HepG2 (cell line): ENCODE results near the gene ZNF276. TPM values are rescaled to one million over a fixed set of nuclear protein-coding genes. Genes with fewer than 3 reads are reported as not detected.
"Not testable (repeated sequence)": the region's sequence is repeated elsewhere in the genome, so short reads cannot be mapped to it uniquely, and the experiment has no call there.

Source experiments
- ATAC-seq: fragments of 200-7000 bp; cut with Tn5 transposase; 3 replicates; pipeline ENCODE4 v1.9.1; 2020; ENCODE audit warnings: mild to moderate bottlenecking, moderate library complexity
- BruUV-seq: library from RNA; stranded (reverse); fragments of 400-500 nt; replicated peaks from 2 replicates; lab custom pipeline; 2021; lab: Mats Ljungman, UMichigan
- CTCF ChIA-PET: fragments of 300-600 bp; formaldehyde crosslinking; extraction: SDS; loops from one replicate; lab custom pipeline; 2021; ENCODE audit warnings: low total read pairs, inconsistent platforms, low intra/inter-chr PET ratio; lab: Yijun Ruan, JAX
- POLR2A ChIA-PET: fragments of 350-600 bp; sonication (Branson Sonifier 250); formaldehyde crosslinking; loops from one replicate; lab custom pipeline; 2020; ENCODE audit warnings: antibody characterized with exemption, inconsistent platforms; lab: Yijun Ruan, JAX
- DNase-seq: peaks from one replicate; pipeline ENCODE4 v3.0.0-alpha.2; 2015; ENCODE audit warnings: low spot score
- FAIRE-seq: peaks from 3 replicates; lab custom pipeline; 2011; peaks lifted over from hg19 to GRCh38; lab: Jason Lieb, UNC
- H2AFZ ChIP-seq: one replicate; pipeline ENCODE4 v1.6.1; 2011; ENCODE audit warnings: low read length, inconsistent platforms
- H3K27ac ChIP-seq: fragments of 300-600 bp; 3 replicates; pipeline ENCODE4 v1.8.0; 2011; ENCODE audit warnings: mixed run types, mild to moderate bottlenecking, mixed read lengths, low read length, inconsistent platforms; ENCODE audit not compliant: insufficient read depth; ENCODE audit errors: extremely low read length
- H3K27me3 ChIP-seq, 2 experiments: fragments of 200-600 bp in 1 of 2; 2 replicates in 1 of 2; 3 replicates in 1 of 2; pipeline versions ENCODE4 v1.6.0 to v1.8.0; 2011; ENCODE audit warnings: low read length in 2 of 2, mild to moderate bottlenecking in 2 of 2, moderate library complexity in 2 of 2, inconsistent platforms in 1 of 2; ENCODE audit not compliant: insufficient read depth in 2 of 2, control insufficient read depth in 1 of 2
- H3K36me3 ChIP-seq, 2 experiments: fragments of 200-600 bp in 1 of 2; replicated peaks in 1 of 2; 2 replicates in 1 of 2; 3 replicates in 1 of 2; pipeline versions ENCODE4 v1.5.1 to v1.8.0; 2011; ENCODE audit warnings: low read length in 2 of 2, inconsistent platforms in 1 of 2; ENCODE audit not compliant: insufficient read depth in 2 of 2, control insufficient read depth in 1 of 2
- H3K4me1 ChIP-seq: 2 replicates; pipeline ENCODE4 v1.5.1; 2012; ENCODE audit warnings: low read length, inconsistent platforms; ENCODE audit not compliant: insufficient read depth
- H3K4me2 ChIP-seq: 2 replicates; pipeline ENCODE4 v1.6.0; 2011; ENCODE audit warnings: low read depth, low read length, inconsistent platforms
- H3K4me3 ChIP-seq, 3 experiments: fragments of 200-600 bp in 1 of 3; sonication (generic), shearing (Covaris generic) in 1 of 3; replicated peaks in 1 of 3; 2 replicates each; pipeline ENCODE4 v1.5.1; 2011 to 2016; ENCODE audit warnings: low read length in 3 of 3, inconsistent platforms in 2 of 3, low read depth in 2 of 3, mild to moderate bottlenecking in 2 of 3, control low read depth in 1 of 3, mixed read lengths in 1 of 3; ENCODE audit not compliant: insufficient read depth in 1 of 3
- H3K79me2 ChIP-seq: one replicate; pipeline ENCODE4 v1.6.1; 2011; ENCODE audit warnings: low read length, inconsistent platforms; ENCODE audit not compliant: insufficient read depth
- H3K9ac ChIP-seq: 2 replicates; pipeline ENCODE4 v1.6.0; 2011; ENCODE audit warnings: mild to moderate bottlenecking, low read depth, low read length, inconsistent platforms; ENCODE audit not compliant: insufficient read depth
- H3K9me3 ChIP-seq: 2 replicates; pipeline ENCODE4 v1.5.1; 2012; ENCODE audit warnings: mild to moderate bottlenecking, low read length
- H4K20me1 ChIP-seq: 2 replicates; pipeline ENCODE4 v1.6.0; 2011; ENCODE audit warnings: inconsistent platforms, mild to moderate bottlenecking, low read length, moderate library complexity; ENCODE audit not compliant: insufficient read depth
- E2F2 ChIP-seq: sonication (generic); formaldehyde crosslinking; IDR thresholded peaks from 2 replicates; pipeline ENCODE4 v1.4.0; 2020; ENCODE audit warnings: missing genetic modification reagents, borderline replicate concordance
- GLI4 ChIP-seq: sonication (generic); formaldehyde crosslinking; IDR thresholded peaks from 2 replicates; pipeline ENCODE4 v1.5.1; 2020; ENCODE audit warnings: missing genetic modification reagents, mild to moderate bottlenecking, moderate library complexity, borderline replicate concordance
- SNAPC2 ChIP-seq: sonication (generic); formaldehyde crosslinking; IDR thresholded peaks from 2 replicates; pipeline ENCODE4 v1.8.1; 2022; ENCODE audit warnings: mild to moderate bottlenecking, missing genetic modification reagents
- TARDBP ChIP-seq: sonication (generic); formaldehyde crosslinking; IDR thresholded peaks from 2 replicates; pipeline ENCODE4 v1.8.0; 2022; ENCODE audit warnings: mild to moderate bottlenecking, missing genetic modification reagents
- TBX2 ChIP-seq: sonication (generic); formaldehyde crosslinking; IDR thresholded peaks from 2 replicates; pipeline ENCODE4 v1.5.0; 2020; ENCODE audit warnings: missing genetic modification reagents, mild to moderate bottlenecking, borderline replicate concordance
- ZC3H13 ChIP-seq: sonication (generic); formaldehyde crosslinking; IDR thresholded peaks from 2 replicates; pipeline ENCODE4 v1.8.1; 2023; ENCODE audit warnings: mild to moderate bottlenecking, missing genetic modification reagents, moderate library complexity
- ZFP41 ChIP-seq: sonication (generic); formaldehyde crosslinking; IDR thresholded peaks from 2 replicates; pipeline ENCODE4 v1.4.0; 2020; ENCODE audit warnings: mild to moderate bottlenecking, missing genetic modification reagents, borderline replicate concordance
- ZNF510 ChIP-seq: sonication (generic); formaldehyde crosslinking; IDR thresholded peaks from 2 replicates; pipeline ENCODE4 v1.4.0; 2020; ENCODE audit warnings: low read depth, mild to moderate bottlenecking, missing genetic modification reagents
- ZNF550 ChIP-seq: sonication (generic); formaldehyde crosslinking; IDR thresholded peaks from 2 replicates; pipeline ENCODE4 v1.4.0; 2020; ENCODE audit warnings: mild to moderate bottlenecking, missing genetic modification reagents, borderline replicate concordance
- ZNF713 ChIP-seq: sonication (generic); formaldehyde crosslinking; IDR thresholded peaks from 2 replicates; pipeline ENCODE4 v1.4.0; 2020; ENCODE audit warnings: mild to moderate bottlenecking, missing genetic modification reagents
- ZNF761 ChIP-seq: sonication (generic); formaldehyde crosslinking; conservative IDR thresholded peaks from 2 replicates; pipeline ENCODE4 v1.4.0; 2020; ENCODE audit warnings: mild to moderate bottlenecking, missing genetic modification reagents
- ZNF772 ChIP-seq: sonication (generic); formaldehyde crosslinking; IDR thresholded peaks from 2 replicates; pipeline ENCODE4 v1.5.0; 2020; ENCODE audit warnings: mild to moderate bottlenecking, missing genetic modification reagents
- WGBS: methylation state at CpG from one replicate; pipeline ENCODE4 v1.1.6; 2017; ENCODE audit warnings: low lambda C conversion rate; 5-methylcytosine and 5-hydroxymethylcytosine counted together
- in situ Hi-C: cut with HindIII; loops from 2 replicates; pipeline ENCODE4 v1.10.0; 2017; ENCODE audit warnings: low pct_unique_long_range_greater_than_20kb; ENCODE audit not compliant: extremely low pct_ligation_motif_present
- intact Hi-C: fragments of 100-400 bp; cut with micrococcal nuclease; formaldehyde crosslinking; loops from one replicate; pipeline ENCODE4 v1.10.0; 2022; ENCODE audit not compliant: unreplicated experiment
- polyA plus RNA-seq, 8 experiments: library from polyadenylated mRNA; depleted of rRNA in 3 of 8; stranded (reverse) in 7 of 8; unstranded in 1 of 8; fragments of >200 nt; fragmentation: Illumina TruSeq in 4 of 8; extraction: Trizol in 4 of 8; gene quantifications; 2 replicates each; pipeline versions ENCODE4 v1.2.1 to v1.2.3, GENCODE V29; 2011 to 2016; ENCODE audit warnings: low read depth in 4 of 8, missing spikeins in 1 of 8, mixed read lengths in 1 of 8; ENCODE audit not compliant: insufficient read depth in 1 of 8
- total RNA-seq, 5 experiments: library from RNA; depleted of rRNA; stranded (reverse); fragments of >200 nt; fragmentation: Illumina TruSeq; extraction: Trizol; gene quantifications; 2 replicates each; pipeline ENCODE4 v1.2.3, GENCODE V29; 2016; ENCODE audit warnings: low read depth in 1 of 5

ZNF276 gene
- total and polyA plus RNA-seq, 2 of the 13 experiments (the other 11 are each of a cell fraction or from before 2014, with no cell fraction given): 17.7 to 18.0 TPM

GRCh38 chr16:89698717-89699116 lies 22.6 kb upstream of the ZNF276 start:
- H3K9me3 ChIP-seq, H4K20me1 ChIP-seq, DNase-seq, H3K27ac ChIP-seq, in situ Hi-C loops, ATAC-seq, H3K27me3 ChIP-seq, H3K9ac ChIP-seq, FAIRE-seq, H3K79me2 ChIP-seq, intact Hi-C loops, H3K4me3 ChIP-seq, H3K4me2 ChIP-seq, BruUV-seq, H2AFZ ChIP-seq, CTCF ChIA-PET: not testable (repeated sequence)
- Histone ChIP-seq H3K4me1 (peaks cover 59% of the 10 kb centered on the region), H3K36me3 (peaks cover 5 to 14% of the 10 kb centered on the region in 2 experiments; a peak in 2 of 5 replicates)
- POLR2A ChIA-PET: interaction anchor here (2.4 to 3.0 kb wide), 2 partner anchors 12 to 28 kb away, joined by 8 to 32 read pairs; partner anchors contain the start of gene CDK10
- 95% methylated on average over 14 of the region's 14 CpGs for WGBS

DNA sequence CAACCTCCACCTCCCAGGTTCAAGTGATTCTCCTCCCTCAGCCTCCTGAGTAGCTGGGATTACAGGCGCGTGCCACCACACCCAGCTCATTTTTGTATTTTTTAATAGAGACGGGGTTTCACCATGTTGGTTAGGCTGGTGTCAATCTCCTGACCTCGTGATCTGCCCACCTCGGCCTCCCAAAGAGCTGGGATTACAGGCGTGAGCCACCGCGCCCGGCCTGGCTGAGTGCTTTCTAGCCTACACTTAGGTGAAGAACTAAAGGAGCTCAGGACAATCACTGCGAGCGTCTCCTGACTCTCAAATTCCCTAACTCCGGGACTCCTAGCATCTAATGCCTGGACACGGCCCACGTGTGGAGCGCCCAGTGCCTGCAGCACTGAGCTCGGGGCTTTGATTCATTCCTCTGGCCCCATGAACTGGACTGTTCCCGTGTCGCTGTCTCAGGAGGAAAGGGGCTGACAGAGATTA lies 21.7 kb upstream of the ZNF276 start:
- not testable (repeated sequence) for H4K20me1 ChIP-seq, H2AFZ ChIP-seq, FAIRE-seq, DNase-seq, H3K79me2 ChIP-seq, BruUV-seq, ATAC-seq, H3K27me3 ChIP-seq, H3K9me3 ChIP-seq
- H3K4me2 ChIP-seq: peak overlapping the region; percentile 99
- peak overlapping the region; percentile 51 for H3K9ac ChIP-seq
- peak overlapping the region; percentile 54 for H3K27ac ChIP-seq
- in situ Hi-C loops (loop anchor here (5.0 kb wide), 1 partner anchor 42 kb away; the partner anchor contains the start of genes CHMP1A and SPATA33), intact Hi-C loops (loop anchor here (2.0 to 10.0 kb wide), 4 partner anchors 13 to 218 kb away; partner anchors contain the start of genes CDK10, MC1R and SPIRE2)
- TF ChIP-seq GLI4 (CRISPR knock-in tag): 0 out of 2 replicates have a peak, but pooled peaks have one; percentile 24
- peak; percentile 59; the same call in 1 of the 2 replicates for TF ChIP-seq TARDBP (CRISPR knock-in tag)
- 0 out of 2 replicates have a peak, but pooled peaks have one; percentile 4 for TF ChIP-seq ZNF510
- TF ChIP-seq ZFP41 (CRISPR knock-in tag): 0 out of 2 replicates have a peak, but pooled peaks have one; percentile 8
- TF ChIP-seq ZNF761 (CRISPR knock-in tag): 0 out of 2 replicates have a peak, but pooled peaks have one; percentile 9
- 0 out of 2 replicates have a peak, but pooled peaks have one; percentile 67 for TF ChIP-seq ZNF550 (CRISPR knock-in tag)
- TF ChIP-seq ZNF772 (CRISPR knock-in tag): peak; percentile 29; the same call in 1 of the 2 replicates
- TF ChIP-seq SNAPC2 (CRISPR knock-in tag): peak; percentile 75
- TF ChIP-seq E2F2 (CRISPR knock-in tag): 0 out of 2 replicates have a peak, but pooled peaks have one; percentile 38
- TF ChIP-seq ZC3H13 (CRISPR knock-in tag): 0 out of 2 replicates have a peak, but pooled peaks have one; percentile 13
- TF ChIP-seq TBX2: 0 out of 2 replicates have a peak, but pooled peaks have one; percentile 49
- 0 out of 2 replicates have a peak, but pooled peaks have one; percentile 54 for TF ChIP-seq ZNF713 (CRISPR knock-in tag)
- ChIA-PET POLR2A (interaction anchor here (0.8 to 3.0 kb wide), 22 partner anchors 7 to 223 kb away, joined by 3 to 32 read pairs (median 6); partner anchors contain the start of genes CDK10, CHMP1A, FANCA and MC1R), CTCF (interaction anchor here (1.2 kb wide), 1 partner anchor 93 kb away, joined by 4 read pairs; no protein-coding TSS in a partner anchor)
- peak overlapping the region; percentile 14 to 58 (median 18); a peak in 5 of 6 replicates for H3K4me3 ChIP-seq
- 52% methylated on average over 18 of the region's 18 CpGs for WGBS
- peaks cover 5 to 14% of the 10 kb centered on the region in 2 experiments; a peak in 2 of 5 replicates for H3K36me3 ChIP-seq
- peaks cover 50% of the 10 kb centered on the region for H3K4me1 ChIP-seq
